Stimulated activated CD4-positive, alpha-beta T cell treated with anti-CD3 and anti-CD28 coated beads, Interleukin-12 subunit alpha, Interleukin-12 subunit beta, amount 100 ng/mL, for 48 hours (primary cell): ENCODE results near the gene PAPSS1.
"Not testable (repeated sequence)": the region's sequence is repeated elsewhere in the genome, so short reads cannot be mapped to it uniquely, and the experiment has no call there.

ENCODE experiments used
- DNase-seq, 3 donors: peaks; one replicate each; pipeline ENCODE4 v3.0.0-alpha.2; 2020; ENCODE audit warnings: low read depth in 2 of 3, low spot score in 1 of 3

PAPSS1 gene

DNA sequence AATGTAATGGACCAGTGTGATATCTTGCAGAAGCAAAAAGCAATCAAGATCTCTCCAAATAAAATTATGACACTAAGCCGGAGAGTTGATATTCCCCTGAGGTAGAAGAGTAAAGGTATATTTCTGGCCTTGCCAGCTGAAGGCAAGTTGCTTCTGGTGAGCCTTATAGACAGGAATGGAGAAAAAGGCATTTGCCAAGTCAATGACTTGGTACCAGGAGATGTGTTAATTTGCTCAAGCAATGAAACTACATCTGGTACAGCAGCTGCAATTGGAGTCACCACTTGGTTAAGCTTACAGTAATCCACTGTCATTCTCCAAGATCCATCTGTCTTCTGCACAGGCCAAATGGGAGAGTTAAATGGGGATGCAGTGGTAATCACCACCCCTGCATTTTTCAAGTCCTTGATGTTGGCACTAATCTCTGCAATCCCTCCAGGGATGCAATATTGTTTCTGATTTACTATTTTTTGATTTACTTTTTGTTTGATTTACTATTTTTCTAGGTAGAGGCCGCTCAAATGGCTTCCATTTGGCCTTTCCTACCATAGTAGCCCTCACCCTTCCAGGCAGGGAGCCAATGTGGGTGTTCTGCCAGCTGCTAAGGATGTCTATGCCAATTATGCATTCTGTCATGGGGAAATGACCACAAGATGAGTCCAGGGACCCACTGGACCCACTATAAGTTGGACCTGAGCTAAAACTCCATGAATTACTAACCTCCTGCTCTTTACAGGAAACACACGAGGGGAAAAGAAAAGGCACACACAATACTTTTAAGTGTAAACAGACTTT lies 6.3 kb upstream of the PAPSS1 start:
- not testable (repeated sequence) for DNase-seq

DNA sequence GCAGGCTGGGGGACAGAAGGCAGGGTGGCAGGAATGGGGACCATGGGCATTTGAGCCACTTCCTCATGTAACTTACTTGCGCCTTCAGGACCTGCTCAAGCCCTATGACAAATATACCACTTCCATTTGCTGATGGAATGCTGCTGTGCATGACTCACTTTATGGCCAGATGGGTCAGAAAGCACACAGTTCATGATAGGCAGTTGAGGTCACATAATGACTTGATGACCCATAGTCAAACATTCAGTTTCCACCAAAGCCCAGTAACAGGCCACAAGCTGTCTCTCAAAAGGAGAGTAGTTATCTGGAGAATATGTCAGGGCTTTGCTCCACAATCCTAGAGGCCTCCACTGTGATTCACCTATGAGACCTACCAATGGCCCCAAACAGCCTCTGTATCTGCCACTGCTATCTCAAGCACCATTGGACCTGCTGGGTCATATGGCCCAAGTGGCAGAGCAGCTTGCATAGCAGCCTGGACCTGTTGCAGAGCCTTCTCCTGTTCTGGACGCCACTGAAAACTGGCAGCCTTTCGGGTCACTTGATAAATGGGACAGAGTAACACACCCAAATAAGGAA lies 5.3 kb upstream of the PAPSS1 start:
- no peak for DNase-seq

DNA sequence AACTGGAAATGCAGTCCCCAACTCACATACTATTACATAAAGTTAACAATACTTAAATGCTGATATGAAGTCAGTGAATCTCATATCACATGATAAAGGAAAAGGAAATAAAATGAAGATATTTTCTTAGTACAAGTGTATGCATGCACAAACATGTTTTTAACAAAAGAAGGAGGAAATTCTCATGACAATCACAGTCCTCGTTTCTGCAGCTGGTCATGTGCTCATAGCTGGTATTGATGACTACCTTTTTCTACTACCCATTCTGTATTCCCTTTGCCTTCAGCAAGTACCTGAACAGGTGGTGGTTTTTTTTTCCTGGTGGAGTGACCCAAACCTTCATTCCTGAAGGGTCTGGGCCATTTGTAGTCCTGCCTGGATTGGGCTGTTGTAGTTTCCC lies 3.3 kb upstream of the PAPSS1 start:
- DNase-seq: not testable (repeated sequence)

DNA sequence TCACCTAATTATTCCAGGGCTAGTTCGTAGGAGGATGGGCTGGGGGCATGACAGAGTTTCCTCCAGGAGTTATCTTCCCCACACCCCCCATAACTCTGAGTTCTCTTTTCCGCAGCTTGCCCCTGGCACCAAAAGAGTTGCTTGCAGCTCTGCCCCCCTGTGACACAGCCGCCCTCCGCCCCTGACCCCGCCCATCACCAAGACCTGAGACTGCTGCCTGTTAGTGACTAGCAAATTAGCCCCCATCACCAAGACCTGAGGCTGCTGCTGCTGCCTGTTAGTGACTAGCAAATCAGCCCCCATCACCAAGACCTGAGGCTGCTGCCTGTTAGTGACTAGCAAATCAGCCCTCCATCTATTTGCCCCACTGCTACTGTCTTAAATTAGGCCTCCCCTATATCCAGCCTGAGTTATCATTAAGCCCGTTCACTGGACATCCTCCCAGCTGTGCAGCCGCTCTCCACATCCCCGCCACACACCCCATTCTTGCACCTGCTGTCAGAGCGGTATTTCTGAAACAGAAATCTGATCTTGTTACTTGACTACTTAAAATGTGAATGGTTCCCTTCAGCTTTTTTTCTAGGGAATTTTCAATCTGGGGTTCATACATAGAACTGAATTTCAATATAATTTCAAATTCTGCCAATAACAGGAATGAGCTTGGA lies 1.5 kb upstream of the PAPSS1 start:
- peak in 2 of 3 donors; percentile 7 to 26 for DNase-seq

DNA sequence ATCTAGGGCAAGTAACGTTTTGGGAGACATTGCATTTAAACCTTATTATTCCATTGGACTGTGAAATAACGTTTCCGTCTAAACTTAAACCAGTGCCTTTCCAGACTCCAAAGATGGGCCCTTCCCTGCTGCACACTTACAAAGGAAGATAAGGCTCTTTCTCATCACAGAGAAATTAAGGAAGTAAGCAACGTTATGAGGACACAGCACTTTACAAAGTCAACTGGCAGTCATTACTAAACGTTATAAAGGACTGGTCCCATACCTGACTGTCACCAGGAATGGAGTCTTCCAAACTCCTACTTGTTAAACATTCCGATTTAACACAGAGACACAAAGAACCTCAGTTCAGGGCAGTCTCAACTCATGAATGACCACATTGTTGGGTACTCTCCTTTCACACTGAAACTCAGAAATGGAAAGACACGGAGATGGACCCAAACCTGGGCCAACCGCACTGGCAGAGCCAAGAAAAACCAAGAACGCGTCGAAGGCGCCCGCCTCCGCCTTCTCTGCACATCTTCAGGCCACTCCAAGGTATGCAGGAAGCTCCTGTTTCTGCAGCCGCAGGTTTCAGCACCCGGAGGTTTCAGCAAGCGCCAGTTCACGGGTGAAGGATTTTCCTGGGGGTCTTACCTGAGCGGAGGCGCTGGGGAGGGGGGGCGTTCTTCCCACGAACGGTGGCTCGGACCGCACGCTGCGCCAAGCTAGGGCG lies 670 bp downstream of the PAPSS1 start:
- peak in 2 of 3 donors; percentile 13 to 26 for DNase-seq

DNA sequence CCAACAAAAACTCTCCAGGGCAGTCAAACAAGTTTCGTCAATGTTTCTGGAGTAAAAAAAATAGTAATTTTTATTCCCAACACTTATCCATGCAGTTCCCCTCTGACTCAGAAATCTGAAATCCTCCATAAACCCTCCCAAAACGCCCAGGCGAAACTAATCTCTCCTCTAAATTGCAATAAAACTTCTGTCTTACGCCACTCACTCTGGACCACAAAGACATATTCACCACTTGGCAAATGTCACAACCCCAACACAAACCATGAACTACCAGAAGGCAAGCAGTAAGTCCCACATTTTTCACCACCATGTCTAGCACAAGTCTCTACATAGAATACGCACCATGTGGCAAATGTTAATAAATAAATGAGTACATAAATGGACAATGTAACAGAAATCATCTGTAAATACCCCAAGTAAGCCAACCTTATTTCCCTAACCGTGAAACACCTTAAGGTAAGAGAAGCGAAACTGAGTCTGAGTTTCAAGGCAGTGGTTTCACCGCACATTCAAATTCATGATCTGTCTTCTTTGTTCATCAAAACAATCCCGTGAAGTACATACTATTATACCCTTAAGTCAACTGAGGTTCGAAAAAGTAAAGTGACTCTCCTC lies 1.6 kb downstream of the PAPSS1 start:
- DNase-seq: no peak

DNA sequence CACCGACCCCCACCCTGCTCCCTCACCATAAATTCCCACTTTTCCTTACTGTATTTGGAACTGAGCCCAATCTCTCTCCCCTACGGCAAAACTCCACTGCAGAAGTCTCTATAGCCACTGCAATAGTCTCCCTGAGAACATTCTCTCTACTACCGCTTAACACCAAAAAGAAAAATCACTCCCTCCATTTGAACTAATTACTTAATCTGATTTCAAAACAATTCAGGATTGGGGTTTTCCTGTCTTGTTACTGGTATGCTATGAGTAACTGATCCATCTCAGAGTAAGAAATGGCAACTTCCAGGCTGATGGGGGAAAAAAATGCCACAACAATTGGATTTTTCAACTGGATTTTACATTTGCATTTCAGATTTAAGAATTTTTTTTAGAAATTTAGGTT lies 5.8 kb downstream of the PAPSS1 start:
- no peak for DNase-seq

DNA sequence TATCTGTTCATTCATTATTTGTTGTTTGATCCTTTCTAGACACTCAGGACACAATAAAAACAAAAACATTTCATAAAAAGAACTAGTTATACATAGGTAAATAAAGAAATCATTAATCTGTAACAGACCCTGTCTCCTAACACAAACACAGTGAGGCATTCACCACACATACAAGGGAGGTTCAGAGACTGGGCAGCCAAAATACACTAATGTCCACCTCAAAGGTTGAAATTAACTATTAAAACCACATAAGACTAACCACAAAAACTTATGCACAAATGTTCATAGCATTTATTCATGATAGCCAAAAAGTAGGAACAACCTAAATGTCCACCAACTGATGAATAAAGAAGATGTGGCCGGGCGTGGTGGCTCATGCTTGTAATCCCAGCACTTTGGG lies 7.8 kb downstream of the PAPSS1 start:
- DNase-seq: no peak

DNA sequence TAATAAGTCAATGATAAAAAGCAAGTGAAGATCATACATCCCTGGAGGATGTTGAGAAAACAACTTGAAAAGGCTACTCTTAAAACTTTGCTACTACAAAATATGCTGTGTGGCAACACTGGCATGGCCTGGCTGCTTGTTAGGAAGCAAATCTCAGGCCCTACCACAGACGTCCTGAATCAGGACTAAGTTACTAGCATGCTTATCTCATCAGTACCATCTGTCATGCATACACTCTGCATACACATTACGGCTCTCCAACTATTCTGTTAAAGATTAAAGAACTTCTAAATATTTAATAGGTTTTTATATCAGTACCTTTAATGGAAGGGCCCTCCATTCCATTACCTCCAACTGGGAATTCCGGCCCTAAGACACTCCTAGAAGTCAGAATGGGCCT lies 8.2 kb downstream of the PAPSS1 start:
- no peak for DNase-seq

DNA sequence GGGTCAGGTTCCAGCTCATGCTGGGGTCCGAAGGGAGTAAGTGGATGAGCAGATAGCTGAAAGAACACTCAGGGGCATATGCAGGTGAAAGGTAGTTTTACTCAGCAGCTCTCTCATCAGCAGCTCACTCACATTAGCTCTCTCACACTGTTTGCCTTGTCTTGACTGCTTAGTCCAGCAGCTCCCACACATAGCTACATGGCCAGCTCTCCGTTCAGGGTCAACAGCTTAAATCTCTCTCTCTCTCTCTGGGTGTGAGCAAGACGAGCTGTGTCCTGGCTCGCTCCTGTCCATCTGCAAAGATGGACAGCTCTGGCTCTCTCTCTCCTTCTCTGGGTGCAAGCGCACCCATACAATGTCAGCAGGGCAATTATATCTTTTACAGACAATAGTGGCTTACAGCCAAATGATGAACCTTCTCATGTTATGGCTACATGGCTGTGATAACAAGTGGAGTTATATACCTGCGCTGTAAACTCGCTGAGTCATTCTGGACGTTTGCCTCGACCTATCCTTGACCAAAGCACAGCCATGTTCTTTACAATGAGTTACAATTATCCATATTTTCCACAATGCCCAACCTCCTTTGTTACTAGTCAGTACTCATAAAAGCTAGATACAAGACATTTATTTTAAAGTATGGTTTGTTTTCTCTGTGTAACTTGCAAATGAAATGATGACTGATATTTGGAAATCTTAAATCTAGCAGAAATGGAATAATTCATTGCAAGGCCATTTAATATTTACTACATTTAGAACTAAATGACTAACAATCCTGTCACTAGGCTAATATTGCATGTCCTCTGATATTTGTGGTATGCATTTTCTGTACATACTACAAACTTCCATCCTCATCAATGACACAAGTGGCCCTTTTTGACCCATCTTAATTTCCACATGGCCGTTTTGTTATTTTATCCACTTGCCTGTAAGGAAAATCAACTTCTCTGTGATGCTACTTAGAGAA lies 9.3 kb downstream of the PAPSS1 start:
- no peak for DNase-seq

DNA sequence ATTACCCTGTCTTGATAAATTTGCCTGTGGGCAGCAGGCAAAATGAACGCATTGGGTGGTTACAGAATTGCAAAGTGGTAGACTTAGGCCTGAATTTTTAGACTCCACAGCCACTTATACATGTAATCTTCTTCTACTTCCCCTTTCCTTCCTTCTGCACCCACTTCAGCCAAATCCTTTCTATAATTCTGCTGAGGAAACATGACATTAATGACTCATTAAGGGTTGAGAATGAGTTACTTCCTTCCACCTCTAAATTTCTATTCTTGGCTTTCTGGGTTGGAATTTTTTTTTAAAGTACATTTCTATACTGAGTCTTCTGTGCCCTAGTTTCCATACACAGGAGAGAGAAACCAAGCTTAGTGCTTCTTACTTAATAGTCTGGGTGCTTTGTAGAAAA lies 10.1 kb downstream of the PAPSS1 start:
- DNase-seq: no peak

DNA sequence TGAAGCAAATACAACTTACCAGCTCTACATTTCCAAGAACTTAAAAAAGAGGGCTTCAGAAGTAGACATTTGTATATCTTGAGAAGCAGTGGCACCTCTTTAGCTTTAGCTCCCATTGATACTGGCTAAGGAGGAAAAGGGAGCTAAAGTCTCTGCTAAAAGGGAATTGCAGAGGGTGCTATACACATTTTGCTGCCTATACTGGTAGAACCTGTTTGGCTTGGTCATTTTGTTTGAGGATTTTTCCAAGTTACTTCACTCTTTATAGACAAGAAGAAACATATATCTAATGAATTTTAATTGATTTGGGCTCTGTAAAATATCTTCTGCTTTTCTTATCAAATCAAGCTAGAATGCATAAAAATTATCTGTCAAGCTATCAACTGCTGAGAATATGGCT lies 11.8 kb downstream of the PAPSS1 start:
- DNase-seq: no peak

DNA sequence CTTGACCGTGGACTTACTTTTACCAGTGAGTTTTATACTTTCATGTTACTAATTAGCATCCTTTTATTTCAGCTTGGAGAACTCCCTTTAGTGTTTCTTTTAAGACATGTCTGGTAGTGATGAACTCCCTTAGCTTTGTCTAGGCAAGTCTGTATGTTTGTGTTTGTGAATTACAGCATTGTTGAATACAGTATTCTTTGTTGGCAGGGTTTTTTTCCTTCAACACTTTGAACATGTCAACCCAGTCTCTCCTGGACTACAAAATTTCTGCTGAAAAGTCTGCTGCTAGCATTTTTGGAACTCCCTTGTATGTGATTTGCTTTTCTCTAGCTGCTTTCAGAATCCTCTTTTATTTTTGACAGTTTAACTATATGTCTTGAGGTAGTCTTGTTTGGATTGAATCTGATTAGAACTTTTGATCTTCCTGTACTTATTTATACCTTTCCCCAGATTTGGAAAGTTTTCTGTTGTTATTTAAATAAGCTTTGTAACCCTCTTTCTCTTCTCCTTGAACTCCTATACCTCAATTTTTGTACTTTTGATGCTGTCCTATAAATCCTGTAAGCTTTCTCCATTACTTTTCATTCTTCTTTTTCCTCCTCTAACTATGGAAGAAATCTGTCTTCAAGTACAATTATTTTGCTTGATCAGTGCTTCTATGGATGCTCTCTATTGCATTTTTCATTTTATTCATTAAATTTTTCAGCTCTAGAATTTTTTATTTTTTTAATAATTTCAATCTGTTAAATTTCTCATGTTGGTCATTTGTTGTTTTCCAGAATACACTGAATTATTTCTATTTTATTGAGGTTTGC lies 14.1 kb downstream of the PAPSS1 start:
- no peak for DNase-seq

DNA sequence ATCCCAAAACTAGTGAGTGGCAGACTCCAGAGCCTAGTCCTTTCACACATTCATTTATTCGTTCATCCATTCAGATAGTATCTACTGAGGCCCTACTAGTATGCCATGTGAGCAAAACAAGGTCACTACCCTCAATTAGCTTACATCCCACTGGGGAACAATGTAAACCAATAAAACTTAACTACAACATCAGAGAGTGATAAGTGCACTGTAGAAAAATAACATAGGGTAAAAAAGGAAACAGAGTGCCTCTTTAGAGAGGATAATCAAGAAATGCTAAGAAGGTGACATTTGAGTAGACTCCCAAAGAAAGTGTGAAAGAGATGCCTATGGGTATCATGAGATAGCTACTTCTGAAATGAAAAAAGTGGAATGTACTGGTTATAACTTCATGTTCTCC lies 18.5 kb downstream of the PAPSS1 start:
- DNase-seq: no peak

DNA sequence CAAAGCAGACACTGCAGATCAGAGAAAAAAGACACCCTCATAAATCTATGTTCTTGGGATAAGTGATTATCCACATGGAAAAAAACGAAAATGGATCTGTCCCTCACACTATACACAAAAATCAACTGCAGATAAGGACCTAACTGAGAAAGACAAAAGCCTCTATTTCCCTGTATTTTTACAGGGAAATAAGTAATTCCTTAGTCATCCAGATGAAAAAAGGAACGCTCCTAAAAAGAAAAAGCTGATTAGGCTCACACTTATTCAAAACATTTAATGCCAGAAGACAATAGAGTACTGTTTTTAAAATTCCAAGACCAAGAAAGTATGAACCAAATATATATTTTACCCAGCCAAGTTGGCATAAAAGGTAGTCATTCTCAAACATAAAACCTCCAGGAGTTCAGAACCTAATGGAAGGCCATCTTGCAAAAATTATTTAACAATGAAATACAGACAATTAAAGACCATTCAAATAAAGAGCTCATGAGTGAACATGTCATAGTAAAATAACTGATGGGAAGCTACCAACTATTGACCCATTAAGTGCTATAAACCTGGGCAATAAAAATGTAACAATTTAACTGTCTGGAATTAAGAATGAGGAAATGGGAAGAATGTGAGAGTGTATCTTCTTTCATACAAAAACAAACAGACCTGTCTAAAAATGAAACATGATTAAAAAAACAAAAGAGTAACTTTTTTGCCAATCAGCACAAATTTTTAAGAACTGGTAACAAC lies 20.4 kb downstream of the PAPSS1 start:
- DNase-seq: no peak

DNA sequence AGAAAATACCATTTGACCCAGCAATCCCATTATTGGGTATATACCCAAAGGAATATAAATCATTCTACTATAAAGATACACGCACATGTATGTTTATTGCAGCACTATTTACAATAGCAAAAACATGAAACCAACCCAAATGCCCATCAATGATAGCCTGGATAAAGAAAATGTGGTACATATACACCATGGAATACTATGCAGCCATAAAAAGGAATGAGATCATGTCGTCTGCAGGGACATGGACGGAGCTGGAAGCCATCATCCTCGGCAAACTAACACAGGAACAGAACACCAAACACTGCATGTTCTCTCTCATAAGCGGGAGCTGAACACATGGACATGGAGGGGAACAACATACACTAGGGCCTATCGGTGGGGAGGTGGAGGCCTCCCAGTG lies 23.8 kb downstream of the PAPSS1 start:
- not testable (repeated sequence) for DNase-seq

DNA sequence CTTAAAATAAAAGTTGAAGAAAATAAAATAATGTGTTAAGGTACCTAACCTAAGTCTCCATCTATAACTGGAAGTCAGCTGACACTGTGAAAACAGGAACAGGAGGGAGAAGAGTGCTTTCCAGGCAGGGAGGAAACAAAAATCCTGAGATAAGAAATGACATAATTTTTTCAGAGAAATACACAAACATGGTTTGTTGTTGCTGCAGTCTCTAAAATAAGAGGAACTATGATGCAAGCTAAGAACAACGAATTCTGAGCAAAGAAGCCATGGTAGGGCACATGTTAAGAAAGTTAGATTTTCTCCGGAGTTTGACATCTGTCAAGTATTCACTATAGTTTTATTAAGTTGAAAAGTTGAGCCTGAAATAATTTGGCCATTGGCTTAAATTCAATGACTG lies 26.9 kb downstream of the PAPSS1 start:
- no peak for DNase-seq

DNA sequence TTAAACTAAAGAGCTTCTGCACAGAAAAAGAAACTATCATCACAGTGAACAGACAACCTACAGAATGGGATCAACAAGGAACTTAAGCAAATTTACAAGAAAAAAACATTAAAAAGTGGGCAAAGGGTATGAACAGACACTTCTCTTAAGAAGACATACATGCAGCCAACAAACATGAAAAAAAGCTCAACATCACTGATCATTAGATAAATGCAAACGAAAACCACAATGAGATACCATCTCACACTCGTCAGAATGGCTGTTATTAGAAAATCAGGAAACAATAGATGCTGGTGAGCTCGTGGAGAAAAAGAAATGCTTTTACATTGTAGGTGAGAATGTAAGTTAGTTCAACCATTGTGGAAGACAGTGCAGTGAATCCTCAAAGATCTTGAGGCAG lies 27.8 kb downstream of the PAPSS1 start:
- DNase-seq: no peak

DNA sequence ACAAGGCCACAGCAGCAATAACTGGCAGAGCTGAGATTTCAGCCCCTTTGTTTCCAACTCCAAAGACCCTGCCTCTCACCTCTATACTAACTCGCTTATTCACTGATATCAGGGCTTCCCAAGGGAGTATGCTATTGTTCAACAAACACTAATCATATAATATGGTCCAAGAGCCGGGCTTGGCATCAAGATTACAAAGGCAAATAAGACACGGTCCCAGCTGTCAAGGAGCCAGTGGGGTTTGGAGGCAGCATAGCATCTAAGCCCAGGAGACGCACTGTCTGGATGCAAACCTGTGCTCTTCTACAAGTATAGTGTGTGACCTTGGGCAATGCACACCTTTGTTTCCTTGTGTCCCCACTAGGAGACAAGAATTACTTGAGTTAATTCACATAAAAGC lies 28.7 kb downstream of the PAPSS1 start:
- DNase-seq: no peak
